ENCODE measurements around the gene CLTB. TPM values are rescaled to one million over a fixed set of nuclear protein-coding genes. Genes with fewer than 3 reads are reported as not detected.

CLTB gene
- total and polyA plus RNA-seq, 2 of the 13 experiments (the other 11 are each of a cell fraction or from before 2014, with no cell fraction given) = 23.3 to 33.8 TPM

- TF ChIP-seq CEBPG (CRISPR knock-in tag; IDR thresholded peaks at IDR 0.05) (peak; percentile 46; the same call in 1 of the 2 replicates), MLXIP (CRISPR knock-in tag; IDR thresholded peaks at IDR 0.05; ENCODE audit: borderline replicate concordance) (no peak), SOX6 (IDR thresholded peaks at IDR 0.05) (no peak), SOX6 (CRISPR knock-in tag; IDR thresholded peaks at IDR 0.05) (peak; percentile 70), ETV5 (CRISPR knock-in tag; IDR thresholded peaks at IDR 0.05; ENCODE audit: borderline replicate concordance) (peak; percentile 33; the same call in 1 of the 2 replicates), TBX2 (CRISPR knock-in tag; IDR thresholded peaks at IDR 0.05; ENCODE audit: borderline replicate concordance) (no peak), MTERF4 (CRISPR knock-in tag; IDR thresholded peaks at IDR 0.05) (no peak), PAXIP1 (CRISPR knock-in tag; conservative IDR thresholded peaks at IDR 0.05) (no peak), PRDM15 (CRISPR knock-in tag; IDR thresholded peaks at IDR 0.05) (no peak), ZNF891 (CRISPR knock-in tag; IDR thresholded peaks at IDR 0.05) (no peak), FOSL2 (CRISPR knock-in tag; IDR thresholded peaks at IDR 0.05) (peak; percentile 92), HNRNPLL (IDR thresholded peaks at IDR 0.05; ENCODE audit: low read depth, low read length, poor library complexity, severe bottlenecking) (no peak), HNRNPUL1 (IDR thresholded peaks at IDR 0.05; ENCODE audit: low read depth, low read length) (no peak), ZFY (CRISPR knock-in tag; IDR thresholded peaks at IDR 0.05) (no peak), MYC (CRISPR knock-in tag; IDR thresholded peaks at IDR 0.05; ENCODE audit: borderline replicate concordance) (no peak), MYNN (CRISPR knock-in tag; IDR thresholded peaks at IDR 0.05; ENCODE audit: low read depth) (no peak), E2F1 (CRISPR knock-in tag; IDR thresholded peaks at IDR 0.05) (no peak)
Observed at GRCh38 chr5:176436656-176437055, 20.3 kb upstream of the CLTB start (continued).

Measured in HepG2 (cell line).